GM12801 (cell line): ENCODE measurements around the gene ADAMTS6.

Experiments used
- TF ChIP-seq, protein P1 (sequence below): IDR thresholded peaks from one replicate; pipeline ENCODE4 v1.5.1; 2011; ENCODE audit warnings: control low read depth; ENCODE audit not compliant: insufficient read length; ENCODE audit errors: extremely low read depth

ADAMTS6 gene

DNA sequence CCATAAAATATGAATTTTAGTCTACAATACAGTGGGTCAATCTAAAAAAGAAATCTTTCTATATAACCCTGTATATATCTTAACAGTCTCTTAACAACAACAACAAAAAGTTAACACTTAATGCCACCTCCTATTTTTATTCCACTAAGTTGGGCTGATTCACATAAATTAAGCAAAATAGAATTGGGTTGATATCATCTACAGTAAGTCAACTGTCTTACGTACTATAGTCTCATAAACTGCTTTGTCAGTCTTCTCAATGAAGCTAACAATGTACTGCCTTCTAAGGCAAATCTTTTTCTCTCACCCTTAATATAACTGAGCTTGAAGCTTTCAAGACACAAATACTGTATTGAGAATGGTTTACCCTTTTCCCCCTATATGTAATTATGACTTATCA lies 185.7 kb downstream of the ADAMTS6 start:
- TF ChIP-seq, protein P1, sequence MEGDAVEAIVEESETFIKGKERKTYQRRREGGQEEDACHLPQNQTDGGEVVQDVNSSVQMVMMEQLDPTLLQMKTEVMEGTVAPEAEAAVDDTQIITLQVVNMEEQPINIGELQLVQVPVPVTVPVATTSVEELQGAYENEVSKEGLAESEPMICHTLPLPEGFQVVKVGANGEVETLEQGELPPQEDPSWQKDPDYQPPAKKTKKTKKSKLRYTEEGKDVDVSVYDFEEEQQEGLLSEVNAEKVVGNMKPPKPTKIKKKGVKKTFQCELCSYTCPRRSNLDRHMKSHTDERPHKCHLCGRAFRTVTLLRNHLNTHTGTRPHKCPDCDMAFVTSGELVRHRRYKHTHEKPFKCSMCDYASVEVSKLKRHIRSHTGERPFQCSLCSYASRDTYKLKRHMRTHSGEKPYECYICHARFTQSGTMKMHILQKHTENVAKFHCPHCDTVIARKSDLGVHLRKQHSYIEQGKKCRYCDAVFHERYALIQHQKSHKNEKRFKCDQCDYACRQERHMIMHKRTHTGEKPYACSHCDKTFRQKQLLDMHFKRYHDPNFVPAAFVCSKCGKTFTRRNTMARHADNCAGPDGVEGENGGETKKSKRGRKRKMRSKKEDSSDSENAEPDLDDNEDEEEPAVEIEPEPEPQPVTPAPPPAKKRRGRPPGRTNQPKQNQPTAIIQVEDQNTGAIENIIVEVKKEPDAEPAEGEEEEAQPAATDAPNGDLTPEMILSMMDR: no peak

DNA sequence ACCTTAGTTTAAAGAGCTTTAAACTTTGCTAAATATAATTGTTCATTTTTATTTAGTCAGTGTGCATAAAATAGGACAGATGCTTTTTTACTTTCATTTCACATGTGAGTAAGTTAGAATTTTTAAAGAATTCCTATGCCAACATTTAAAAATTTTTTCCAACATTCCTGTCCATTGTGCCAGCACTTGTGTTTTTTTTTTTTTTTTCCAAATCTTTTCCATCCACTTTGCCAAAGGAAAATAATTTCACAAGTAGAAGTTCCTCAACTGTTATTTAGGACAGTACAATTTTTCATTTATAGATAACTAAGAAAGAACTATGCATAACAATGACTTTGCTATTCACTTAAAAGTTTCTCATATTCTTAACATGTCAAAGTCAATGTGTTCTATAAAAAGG lies 189.5 kb downstream of the ADAMTS6 start:
- TF ChIP-seq, protein P1: no peak

DNA sequence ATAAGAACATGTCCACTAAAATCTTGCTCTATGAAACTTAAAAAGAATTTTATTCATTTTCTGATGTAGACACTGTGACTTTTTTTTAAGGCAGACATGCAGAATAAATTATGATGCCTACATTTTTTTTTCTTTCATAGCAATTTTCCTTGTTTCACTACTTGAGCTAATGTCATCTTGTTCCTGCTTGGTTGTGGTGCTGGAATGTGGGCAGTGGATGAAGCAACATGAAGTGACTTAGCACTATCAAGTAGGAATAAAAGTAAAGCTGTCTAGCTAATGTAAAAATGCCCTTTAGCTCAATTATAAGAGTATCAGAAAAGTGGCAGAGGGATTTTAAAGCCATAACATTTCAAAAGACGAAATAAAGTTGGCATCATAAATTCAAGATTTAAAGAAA lies 191.0 kb downstream of the ADAMTS6 start:
- TF ChIP-seq, protein P1: no peak

DNA sequence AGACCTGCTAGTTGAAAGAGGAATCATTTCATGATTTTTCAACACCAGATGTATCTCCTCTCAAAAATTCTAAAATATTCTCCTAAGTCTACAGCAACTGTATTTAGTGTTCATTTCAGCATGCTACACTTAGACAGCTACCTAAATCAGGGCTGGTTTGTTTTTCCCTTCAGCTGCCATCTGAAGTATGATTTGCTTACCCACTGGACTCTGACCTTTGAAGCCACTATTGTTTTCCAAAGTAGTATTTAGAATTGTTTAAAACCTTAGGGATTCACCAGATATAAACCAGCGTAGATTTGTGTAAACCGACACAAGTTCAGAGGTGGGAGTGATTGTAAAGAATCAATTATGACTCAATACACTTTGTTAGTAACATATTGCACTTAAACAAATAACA lies 193.1 kb downstream of the ADAMTS6 start:
- TF ChIP-seq, protein P1: no peak

DNA sequence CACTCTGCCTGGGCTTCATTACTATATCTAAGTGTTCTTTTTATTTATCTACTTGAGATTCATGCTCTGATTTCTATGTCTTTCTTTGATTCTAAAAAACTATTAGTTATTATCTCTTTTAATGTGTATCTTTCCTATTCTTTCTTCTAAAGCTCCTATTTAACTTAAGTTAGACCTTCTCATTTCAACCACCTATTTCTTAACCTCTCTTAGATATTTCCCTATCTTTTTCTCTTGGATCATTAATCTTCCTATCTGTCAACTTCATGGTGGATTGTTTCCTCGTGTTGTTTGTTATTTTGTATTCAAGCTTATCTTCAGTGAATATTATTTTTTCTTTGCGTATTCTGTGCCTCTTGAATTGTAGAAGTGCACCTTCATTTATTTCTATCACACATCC lies 202.1 kb downstream of the ADAMTS6 start:
- TF ChIP-seq, protein P1: no peak

DNA sequence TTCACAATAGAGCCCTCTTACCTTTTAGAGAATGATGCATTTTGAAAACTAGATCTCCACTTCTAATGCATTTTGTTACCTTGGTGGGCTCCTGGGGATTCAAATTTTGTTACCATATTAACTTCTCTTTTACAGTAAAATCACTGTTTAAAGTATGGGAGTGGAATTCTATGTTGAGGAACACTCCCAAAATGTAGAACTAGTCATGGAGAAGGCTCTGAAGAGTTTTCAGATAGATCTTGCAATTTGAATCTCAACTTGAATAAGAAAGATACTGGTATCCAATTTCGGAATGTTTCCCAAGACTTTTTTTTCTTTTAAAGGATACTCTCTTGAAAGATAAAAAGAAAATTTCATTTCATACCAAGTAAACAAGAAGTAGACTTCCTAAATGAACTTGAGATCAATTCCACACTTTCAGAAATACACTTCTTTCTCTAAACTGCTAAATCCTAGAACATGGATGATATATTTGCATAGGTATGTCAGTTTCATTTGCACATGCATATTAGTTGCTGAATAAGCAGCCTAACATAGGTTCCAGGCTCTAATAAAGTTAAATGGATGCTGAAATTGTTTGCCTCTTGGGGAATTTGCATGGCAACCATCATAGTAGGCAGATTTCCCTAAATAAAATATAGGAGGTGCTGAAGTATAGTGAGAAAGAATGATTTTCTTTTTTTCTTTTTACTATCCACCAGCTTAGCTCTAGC lies 205.4 kb downstream of the ADAMTS6 start:
- TF ChIP-seq, protein P1: no peak

DNA sequence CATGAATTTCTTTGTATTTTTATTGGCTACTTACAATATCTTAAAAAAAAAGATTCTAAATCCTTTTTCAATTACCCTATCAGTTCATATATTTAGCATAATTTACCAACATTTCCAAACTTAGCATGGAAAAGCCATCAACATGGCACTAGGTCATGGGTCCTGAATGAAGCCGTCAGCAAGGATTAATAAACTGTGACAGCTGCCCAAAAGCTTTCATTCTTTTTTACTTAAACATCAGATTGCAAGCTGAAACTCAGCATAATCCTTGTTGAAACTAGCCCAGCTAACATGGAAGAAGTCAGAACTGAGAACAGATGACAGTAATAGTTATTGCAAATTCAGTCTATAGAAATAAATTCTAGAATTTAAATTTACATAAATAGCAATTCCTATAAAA lies 209.8 kb downstream of the ADAMTS6 start:
- TF ChIP-seq, protein P1: no peak

DNA sequence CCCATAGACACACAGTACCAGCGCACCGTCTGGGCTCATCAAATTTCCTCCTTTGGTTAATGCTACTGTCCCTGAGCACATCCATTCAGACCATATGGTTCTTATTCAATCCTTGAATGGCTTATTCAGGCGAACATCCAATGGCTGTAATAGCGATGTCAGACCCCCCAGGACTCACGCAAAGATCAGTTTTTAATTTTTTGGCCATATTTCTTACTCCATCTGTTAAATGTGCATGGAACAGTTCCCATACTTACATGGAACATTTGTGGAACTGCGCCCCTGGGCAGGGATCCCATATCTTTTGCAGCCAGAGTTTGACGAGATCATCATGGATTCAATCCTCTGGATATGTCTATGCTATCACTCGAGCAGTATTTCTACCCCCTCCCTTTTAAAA lies 213.2 kb downstream of the ADAMTS6 start:
- TF ChIP-seq, protein P1: no peak
